GM12892 (cell line): ENCODE measurements around the gene KISS1R.

Experiments
- POLR2A ChIP-seq: IDR thresholded peaks from 2 replicates; pipeline ENCODE4 v1.6.1; 2011; ENCODE audit warnings: low read depth, low read length, control low read depth
- POLR2AphosphoS5 ChIP-seq: IDR thresholded peaks from 2 replicates; pipeline ENCODE4 v1.6.1; 2011; ENCODE audit warnings: low read depth, low read length, control low read depth

- TF ChIP-seq POLR2AphosphoS5 (no peak), POLR2A (no peak)
Observed at GRCh38 chr19:907183-907853, 9.8 kb upstream of the KISS1R start.
